ENCODE results near the gene CSTF3. TPM values are rescaled to one million over a fixed set of nuclear protein-coding genes. Genes with fewer than 3 reads are reported as not detected.

Gene CSTF3
- total and polyA plus RNA-seq, 2 of the 4 experiments (the other 2 are of a cell fraction): 14.5 to 23.4 TPM

- intact Hi-C loops (cut with micrococcal nuclease) (no loop called here), in situ Hi-C loops (cut with MboI; ENCODE audit: low sequenced_read_pairs) (loop anchor here (5.0 kb wide), 1 partner anchor 79 kb away; the partner anchor contains the start of gene HIPK3), dilution Hi-C loops (cut with HindIII; ENCODE audit: low sequenced_read_pairs, unreplicated experiment) (no loop called here)
- Histone ChIP-seq H3K4me3 (ENCODE audit: insufficient read depth, low read depth, low read length) (no peak overlapping the region), H3K23ac (ENCODE audit: low read depth, low read length) (peak overlapping the region; percentile 12; the same call in 1 of the 2 replicates), H2BK120ac (ENCODE audit: low read depth, low read length) (peak overlapping the region; percentile 75), H3K18ac (ENCODE audit: low read depth, low read length) (peak overlapping the region; percentile 93; the same call in 1 of the 2 replicates), H3K36me3 (ENCODE audit: control insufficient read depth, insufficient read depth, low read length) (no peaks in the 10 kb centered on the region), H3K56ac (ENCODE audit: extremely low read depth, insufficient read depth, low read length) (no peak overlapping the region; the same call in 1 of the 2 replicates), H3K79me1 (ENCODE audit: low read depth in 1 of 2, low read length in 2 of 2) (peaks cover 0 to 5% of the 10 kb centered on the region in 2 experiments; a peak in 2 of 4 replicates), H2BK5ac (ENCODE audit: low read depth, low read length, poor library complexity, severe bottlenecking) (peak overlapping the region; percentile 86), H2AK9ac (replicated peaks; ENCODE audit: low read depth, low read length, poor library complexity) (no peak overlapping the region), H3K14ac (replicated peaks; ENCODE audit: low read depth, low read length) (peak overlapping the region; percentile 34), H2AFZ (replicated peaks; ENCODE audit: low read length, poor library complexity) (no peak overlapping the region), H4K91ac (ENCODE audit: insufficient read depth, low read depth, low read length) (peak overlapping the region; percentile 75), H4K20me1 (ENCODE audit: insufficient read depth, low read length) (no peaks in the 10 kb centered on the region), H3K27me3 (ENCODE audit: control insufficient read depth, insufficient read depth, low read length) (no peaks in the 10 kb centered on the region), H3K9me1 (ENCODE audit: insufficient read depth, low read length) (peaks cover 4% of the 10 kb centered on the region; the same call in 1 of the 2 replicates), H4K8ac (ENCODE audit: low read depth in 2 of 2, low read length in 2 of 2) (peak overlapping the region in 1 of 2 experiments; percentile 83; a peak in 1 of 4 replicates), H2AK5ac (ENCODE audit: low read depth, low read length) (no peak overlapping the region; the same call in 1 of the 2 replicates), H2BK15ac (ENCODE audit: low read depth, low read length) (peak overlapping the region; percentile 81; the same call in 2 of the 3 replicates), H2BK20ac (ENCODE audit: low read depth, low read length) (peak overlapping the region; percentile 13; the same call in 1 of the 2 replicates), H3K9ac (ENCODE audit: low read depth, low read length) (no peak overlapping the region), H4K5ac (ENCODE audit: low read depth, low read length) (peak overlapping the region; percentile 64; the same call in 1 of the 2 replicates), H3K4ac (ENCODE audit: low read depth, low read length) (peak overlapping the region; percentile 52), H3K4me1 (ENCODE audit: control insufficient read depth, insufficient read depth, low read length) (peaks cover 9% of the 10 kb centered on the region), H3K4me2 (ENCODE audit: low read depth, low read length) (peak overlapping the region; percentile 29), H3K9me3 (ENCODE audit: control insufficient read depth, insufficient read depth, low read length) (no peaks in the 10 kb centered on the region), H3K27ac (ENCODE audit: insufficient read depth, low read length) (peak overlapping the region; percentile 60; the same call in 1 of the 2 replicates)
- peak; percentile 75 for DNase-seq
- ChIA-PET POLR2A (ENCODE audit: unreplicated experiment) (no interaction called here), CTCF (interaction anchor here (0.6 kb wide), 1 partner anchor 142 kb away, joined by 3 read pairs; no protein-coding TSS in a partner anchor)
- 0% methylated on average over 1 of the region's 5 CpGs; no CpG with 5 or more reads in 1 of the 2 experiments for WGBS, 2 experiments (ENCODE audit: extremely low coverage in 2 of 2, insufficient read length in 1 of 2)
- TF ChIP-seq SMC3 (IDR thresholded peaks at IDR 0.05; ENCODE audit: low read depth, low read length): no peak
- 0 out of 2 replicates have a peak, but pooled peaks have one; percentile 31 for TF ChIP-seq MXI1 (IDR thresholded peaks at IDR 0.05; ENCODE audit: borderline replicate concordance, low read depth, low read length)
- peak; percentile 84 for ATAC-seq (ENCODE audit: low read depth)
- BruUV-seq (replicated peaks): no TSS peak
Measured at GRCh38 chr11:33178443-33179180, 17.3 kb upstream of the CSTF3 start.
